ENCODE results near the gene PDHB. TPM values are rescaled to one million over a fixed set of nuclear protein-coding genes. Genes with fewer than 3 reads are reported as not detected.

PDHB gene
- total RNA-seq, 2 experiments from 2014 or later = 31.1 to 31.5 TPM

DNA sequence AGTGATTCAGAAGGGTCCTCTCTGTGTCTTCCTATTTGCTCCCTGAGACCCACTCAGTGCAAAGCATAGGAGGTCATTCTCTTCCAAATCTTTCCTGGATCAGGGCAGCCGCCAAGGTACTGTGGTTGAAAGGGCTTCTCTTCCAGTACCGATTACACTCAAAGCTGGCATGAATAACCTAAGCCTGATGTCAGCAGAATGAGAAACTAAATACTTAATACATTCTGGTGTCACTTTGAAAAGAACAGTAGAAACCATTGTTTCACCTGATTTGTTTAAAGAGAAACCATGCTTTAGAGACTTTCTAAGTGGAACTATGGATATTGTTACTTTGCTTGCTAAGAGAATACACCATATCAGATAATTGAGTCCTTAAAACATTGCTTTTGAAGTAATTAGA lies 50.2 kb downstream of the PDHB start:
- H3K27ac ChIP-seq (ENCODE audit: low read depth in 1 of 2, low read length in 2 of 2) = no peak overlapping the region
- ChIA-PET POLR2A (no interaction called here), CTCF (no interaction called here)
- H3K36me3 Mint-ChIP-seq (ENCODE audit: low read depth) = peaks cover 32% of the 10 kb centered on the region
- DNase-seq = no peak
- intact Hi-C loops (cut with DNase I, micrococcal nuclease) = no loop called here
- H3K27me3 Mint-ChIP-seq = no peaks in the 10 kb centered on the region
- H3K4me1 Mint-ChIP-seq (ENCODE audit: low read depth) = no peaks in the 10 kb centered on the region
- H3K36me3 ChIP-seq (ENCODE audit: insufficient read depth, low read length) = peaks cover 5% of the 10 kb centered on the region
- no peaks in the 10 kb centered on the region for H3K4me1 ChIP-seq (ENCODE audit: insufficient read depth, low read length)
- ATAC-seq (ENCODE audit: poor library complexity) = no peak
- no peak overlapping the region for H3K27ac Mint-ChIP-seq
- H3K4me3 Mint-ChIP-seq = no peak overlapping the region
- H3K9me3 Mint-ChIP-seq = no peaks in the 10 kb centered on the region
- no peaks in the 10 kb centered on the region for H3K9me3 ChIP-seq (ENCODE audit: control insufficient read depth in 1 of 2, insufficient read depth in 1 of 2, low read length in 2 of 2)
- no peak overlapping the region for H3K4me3 ChIP-seq (ENCODE audit: low read length)
- no peaks in the 10 kb centered on the region for H3K27me3 ChIP-seq (ENCODE audit: control insufficient read depth in 1 of 2, insufficient read depth in 2 of 2, low read length in 2 of 2)
- TF ChIP-seq, protein P1, sequence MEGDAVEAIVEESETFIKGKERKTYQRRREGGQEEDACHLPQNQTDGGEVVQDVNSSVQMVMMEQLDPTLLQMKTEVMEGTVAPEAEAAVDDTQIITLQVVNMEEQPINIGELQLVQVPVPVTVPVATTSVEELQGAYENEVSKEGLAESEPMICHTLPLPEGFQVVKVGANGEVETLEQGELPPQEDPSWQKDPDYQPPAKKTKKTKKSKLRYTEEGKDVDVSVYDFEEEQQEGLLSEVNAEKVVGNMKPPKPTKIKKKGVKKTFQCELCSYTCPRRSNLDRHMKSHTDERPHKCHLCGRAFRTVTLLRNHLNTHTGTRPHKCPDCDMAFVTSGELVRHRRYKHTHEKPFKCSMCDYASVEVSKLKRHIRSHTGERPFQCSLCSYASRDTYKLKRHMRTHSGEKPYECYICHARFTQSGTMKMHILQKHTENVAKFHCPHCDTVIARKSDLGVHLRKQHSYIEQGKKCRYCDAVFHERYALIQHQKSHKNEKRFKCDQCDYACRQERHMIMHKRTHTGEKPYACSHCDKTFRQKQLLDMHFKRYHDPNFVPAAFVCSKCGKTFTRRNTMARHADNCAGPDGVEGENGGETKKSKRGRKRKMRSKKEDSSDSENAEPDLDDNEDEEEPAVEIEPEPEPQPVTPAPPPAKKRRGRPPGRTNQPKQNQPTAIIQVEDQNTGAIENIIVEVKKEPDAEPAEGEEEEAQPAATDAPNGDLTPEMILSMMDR (IDR thresholded peaks at IDR 0.05) = no peak

DNA sequence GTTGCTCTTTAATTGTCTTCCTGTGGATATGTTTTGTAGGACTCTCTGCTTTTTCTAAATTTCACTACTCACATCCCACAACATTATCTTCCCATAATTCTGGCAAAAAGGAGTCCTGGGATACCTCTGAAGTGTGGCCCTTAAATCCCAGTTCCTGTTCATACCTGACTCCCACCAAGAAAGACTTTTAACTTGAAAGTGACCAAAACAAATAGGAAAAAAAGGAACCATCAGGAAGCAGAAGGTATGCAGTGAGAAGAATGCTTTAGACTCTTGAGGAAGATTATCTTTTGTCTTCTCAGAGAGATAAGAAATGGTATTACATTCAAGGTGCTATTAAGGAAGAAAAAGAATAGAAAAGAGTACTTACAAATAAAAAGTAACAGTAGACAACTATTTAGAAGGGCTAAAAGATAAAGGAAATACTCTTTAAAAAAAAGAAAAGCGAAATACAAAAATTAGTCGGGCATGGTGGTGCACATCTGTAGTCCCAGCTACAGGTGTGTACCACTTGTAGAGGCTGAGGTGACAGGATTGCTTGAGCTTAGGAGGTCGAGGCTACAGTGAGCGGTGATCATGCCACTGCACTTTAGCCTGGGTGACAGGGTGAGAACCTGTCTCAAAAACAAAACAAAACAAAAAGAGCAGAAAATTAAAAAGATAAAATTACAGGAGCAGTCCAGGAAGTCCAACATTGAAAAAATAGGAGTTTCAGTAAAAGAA lies 54.1 kb downstream of the PDHB start:
- Mint-ChIP-seq H3K27ac (no peak overlapping the region), H3K9me3 (no peaks in the 10 kb centered on the region)

DNA sequence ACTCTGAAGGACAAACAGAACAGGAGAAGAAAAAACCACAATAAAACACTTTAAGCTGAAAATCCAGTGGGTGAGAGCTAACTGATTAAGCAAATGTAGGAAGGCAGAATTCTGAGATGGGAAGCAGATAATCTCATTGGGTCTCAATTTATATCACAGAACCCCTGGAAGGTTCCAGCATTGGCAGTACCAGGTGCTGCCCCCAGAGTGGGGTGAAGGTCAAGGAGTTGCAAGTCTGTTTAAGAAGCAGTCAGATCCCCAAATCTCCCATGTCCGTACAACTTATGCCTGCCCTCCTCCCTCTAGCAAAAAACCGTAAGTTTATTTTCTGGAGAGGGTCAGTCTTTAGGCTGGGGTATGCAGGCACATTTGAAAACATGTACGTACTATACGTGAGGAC lies 55.9 kb downstream of the PDHB start:
- Histone ChIP-seq H3K36me3 (ENCODE audit: insufficient read depth, low read length) (peaks cover 2% of the 10 kb centered on the region), H3K27me3 (ENCODE audit: control insufficient read depth in 1 of 2, insufficient read depth in 2 of 2, low read length in 2 of 2) (no peaks in the 10 kb centered on the region), H3K4me3 (ENCODE audit: low read length) (no peak overlapping the region), H3K4me1 (ENCODE audit: insufficient read depth, low read length) (no peaks in the 10 kb centered on the region), H3K9me3 (ENCODE audit: control insufficient read depth in 1 of 2, insufficient read depth in 1 of 2, low read length in 2 of 2) (no peaks in the 10 kb centered on the region), H3K27ac (ENCODE audit: low read depth in 1 of 2, low read length in 2 of 2) (no peak overlapping the region)
- TF ChIP-seq, protein P1 (IDR thresholded peaks at IDR 0.05) = no peak
- Mint-ChIP-seq H3K4me3 (no peak overlapping the region), H3K4me1 (ENCODE audit: low read depth) (no peaks in the 10 kb centered on the region), H3K36me3 (ENCODE audit: low read depth) (peaks cover 19% of the 10 kb centered on the region), H3K9me3 (no peaks in the 10 kb centered on the region), H3K27ac (no peak overlapping the region), H3K27me3 (no peaks in the 10 kb centered on the region)
- DNase-seq (no peak), ATAC-seq (ENCODE audit: poor library complexity) (no peak)
- intact Hi-C loops (cut with DNase I, micrococcal nuclease) = no loop called here
- ChIA-PET POLR2A (no interaction called here), CTCF (no interaction called here)

More for the DNA sequence above, 54.1 kb downstream of the PDHB start:
- intact Hi-C loops (cut with DNase I, micrococcal nuclease) = no loop called here
- Mint-ChIP-seq H3K4me1 (ENCODE audit: low read depth) (no peaks in the 10 kb centered on the region), H3K27me3 (no peaks in the 10 kb centered on the region), H3K36me3 (ENCODE audit: low read depth) (peaks cover 34% of the 10 kb centered on the region), H3K4me3 (no peak overlapping the region)
- POLR2A ChIA-PET = no interaction called here
- DNase-seq = no peak
- TF ChIP-seq, protein P1 (IDR thresholded peaks at IDR 0.05) = no peak
- Histone ChIP-seq H3K4me1 (ENCODE audit: insufficient read depth, low read length) (no peaks in the 10 kb centered on the region), H3K9me3 (ENCODE audit: control insufficient read depth in 1 of 2, insufficient read depth in 1 of 2, low read length in 2 of 2) (no peaks in the 10 kb centered on the region), H3K4me3 (ENCODE audit: low read length) (no peak overlapping the region), H3K27me3 (ENCODE audit: control insufficient read depth in 1 of 2, insufficient read depth in 2 of 2, low read length in 2 of 2) (no peaks in the 10 kb centered on the region), H3K36me3 (ENCODE audit: insufficient read depth, low read length) (no peaks in the 10 kb centered on the region), H3K27ac (ENCODE audit: low read depth in 1 of 2, low read length in 2 of 2) (no peak overlapping the region)
- ATAC-seq (ENCODE audit: poor library complexity) = no peak
- CTCF ChIA-PET = no interaction called here

Other genes starting within 250 kb of the PDHB start
- gene DNASE1L3, start 222.9 kb downstream of the PDHB start, total RNA-seq = under 1 TPM; 0.53 to 0.80 TPM
- 1 to 10 TPM in 1 of 2 experiments, under 1 TPM in 1; 0.71 to 1.9 TPM for gene ABHD6, start 196.0 kb downstream of the PDHB start, total RNA-seq
- gene RPP14, start 127.6 kb downstream of the PDHB start, total RNA-seq = 10 to 100 TPM; 17.7 to 19.7 TPM
- gene HTD2, start 127.3 kb downstream of the PDHB start, total RNA-seq = 1 to 10 TPM; 7.2 to 7.3 TPM
- 10 to 100 TPM; 12.5 to 14.8 TPM for gene PXK, start 100.9 kb downstream of the PDHB start, total RNA-seq
- gene KCTD6, start 58.3 kb upstream of the PDHB start, total RNA-seq = 1 to 10 TPM; 3.8 to 5.0 TPM
- not detected for gene ACOX2, start 103.4 kb upstream of the PDHB start, total RNA-seq
- gene FAM107A, start 143.6 kb upstream of the PDHB start, total RNA-seq = not detected
- gene FAM3D, start 232.9 kb upstream of the PDHB start, total RNA-seq = not detected